Prostate gland (tissue), 2 donors: ENCODE results near the gene DSCAML1. TPM values are rescaled to one million over a fixed set of nuclear protein-coding genes. Genes with fewer than 3 reads are reported as not detected.

Source experiments
- DNase-seq: peaks from one replicate; pipeline ENCODE4 v3.0.0-alpha.2; 2019; ENCODE audit warnings: low spot score
- H3K27ac ChIP-seq, 2 donors: fragments of 200-600 bp; sonication (generic); 2 replicates each; pipeline ENCODE4 v1.5.1; 2017 to 2019
- H3K27me3 ChIP-seq: fragments of 200-600 bp; sonication (generic); replicated peaks from 2 replicates; pipeline ENCODE4 v1.5.1; 2019; ENCODE audit not compliant: insufficient read depth
- H3K36me3 ChIP-seq, 2 donors: fragments of 200-600 bp; sonication (generic); 1 replicate in 1 of 2; 2 replicates in 1 of 2; pipeline versions ENCODE4 v1.5.1 to v1.8.1; 2017 to 2019
- H3K4me1 ChIP-seq: fragments of 200-600 bp; sonication (generic); replicated peaks from 2 replicates; pipeline ENCODE4 v1.5.1; 2019
- H3K4me3 ChIP-seq, 2 donors: fragments of 200-600 bp; sonication (generic); 2 replicates each; pipeline ENCODE4 v1.5.1; 2017 to 2019
- H3K9me3 ChIP-seq: fragments of 200-600 bp; sonication (generic); 2 replicates; pipeline ENCODE4 v1.5.1; 2017
- CTCF ChIP-seq, 4 experiments: fragments of 200-600 bp in 2 of 4; fragments of 450-650 bp in 2 of 4; sonication (generic) in 2 of 4; IDR thresholded peaks; 1 replicate in 3 of 4; 2 replicates in 1 of 4; pipeline ENCODE4 v1.5.1; 2016 to 2019; ENCODE audit warnings: antibody characterized with exemption in 4 of 4, mild to moderate bottlenecking in 2 of 4, moderate library complexity in 2 of 4
- POLR2A ChIP-seq: fragments of 450-650 bp; IDR thresholded peaks from one replicate; pipeline ENCODE4 v1.6.1; 2016; ENCODE audit warnings: antibody characterized with exemption, mild to moderate bottlenecking
- POLR2AphosphoS5 ChIP-seq: sonication (generic); formaldehyde crosslinking; IDR thresholded peaks from one replicate; pipeline ENCODE4 v1.6.1; 2017; ENCODE audit warnings: antibody characterized with exemption
- WGBS: methylation state at CpG from one replicate; pipeline ENCODE4 v1.1.5; 2018; 5-methylcytosine and 5-hydroxymethylcytosine counted together
- intact Hi-C: fragments of 100-400 bp; cut with DNase I; formaldehyde crosslinking; loops from one replicate; pipeline ENCODE4 v1.14.2; 2022
- total RNA-seq, 2 donors: library from RNA; depleted of rRNA; stranded (reverse); fragments of >200 nt; gene quantifications; one replicate each; pipeline ENCODE4 v1.1.0, GENCODE V29; 2016

The DSCAML1 gene
- total RNA-seq, 2 donors from 2014 or later = 0.14 to 2.8 TPM

- WGBS = 58% methylated on average over 9 of the region's 9 CpGs
- no peaks in the 10 kb centered on the region for H3K27me3 ChIP-seq
- no peak overlapping the region for H3K4me3 ChIP-seq
- intact Hi-C loops = loop anchor here (5.0 kb wide), 2 partner anchors 234 to 376 kb away; no protein-coding TSS in a partner anchor
- peaks cover 5% of the 10 kb centered on the region for H3K4me1 ChIP-seq
- no peak overlapping the region for H3K27ac ChIP-seq
- no peaks in the 10 kb centered on the region for H3K36me3 ChIP-seq
- H3K9me3 ChIP-seq = no peaks in the 10 kb centered on the region
- TF ChIP-seq CTCF (IDR thresholded peaks at IDR 0.05) = no peak
- DNase-seq = no peak
Observed at GRCh38 chr11:117818041-117818873, 21.2 kb upstream of the DSCAML1 start.

- Histone ChIP-seq H3K27me3 (no peaks in the 10 kb centered on the region), H3K36me3 (no peaks in the 10 kb centered on the region), H3K4me3 (no peak overlapping the region), H3K27ac (peak overlapping the region in 1 of 2 donors; percentile 13), H3K4me1 (peaks cover 5% of the 10 kb centered on the region), H3K9me3 (no peaks in the 10 kb centered on the region)
- intact Hi-C loops = loop anchor here (2.0 to 5.0 kb wide), 3 partner anchors 235 to 391 kb away; no protein-coding TSS in a partner anchor
- DNase-seq = peak; percentile 57
- 17% methylated on average over 19 of the region's 19 CpGs for WGBS
- peak; percentile 97 to 99 (median 98) for TF ChIP-seq CTCF (IDR thresholded peaks at IDR 0.05)
- peak; percentile 18 for TF ChIP-seq POLR2AphosphoS5
- TF ChIP-seq POLR2A = no peak
Observed at GRCh38 chr11:117817368-117818040, 20.5 kb upstream of the DSCAML1 start.

GRCh38 chr11:117816846-117817367 lies 19.9 kb upstream of the DSCAML1 start:
- 82% methylated on average over 5 of the region's 5 CpGs for WGBS
- no peaks in the 10 kb centered on the region for H3K27me3 ChIP-seq
- H3K4me1 ChIP-seq = peaks cover 5% of the 10 kb centered on the region
- no peaks in the 10 kb centered on the region for H3K36me3 ChIP-seq
- H3K4me3 ChIP-seq = no peak overlapping the region
- no peaks in the 10 kb centered on the region for H3K9me3 ChIP-seq
- intact Hi-C loops = loop anchor here (2.0 to 5.0 kb wide), 3 partner anchors 235 to 390 kb away; no protein-coding TSS in a partner anchor
- no peak for DNase-seq
- no peak overlapping the region for H3K27ac ChIP-seq
- TF ChIP-seq POLR2AphosphoS5 (no peak), POLR2A (no peak), CTCF (IDR thresholded peaks at IDR 0.05) (no peak)

GRCh38 chr11:117816151-117816741 lies 19.2 kb upstream of the DSCAML1 start:
- no peaks in the 10 kb centered on the region for H3K9me3 ChIP-seq
- TF ChIP-seq CTCF (IDR thresholded peaks at IDR 0.05) (no peak), POLR2A (no peak), POLR2AphosphoS5 (no peak)
- H3K27me3 ChIP-seq = no peaks in the 10 kb centered on the region
- H3K36me3 ChIP-seq = no peaks in the 10 kb centered on the region
- no peak overlapping the region for H3K4me3 ChIP-seq
- 82% methylated on average over 20 of the region's 20 CpGs for WGBS
- H3K4me1 ChIP-seq = peaks cover 5% of the 10 kb centered on the region
- H3K27ac ChIP-seq = no peak overlapping the region
- intact Hi-C loops = loop anchor here (2.0 to 5.0 kb wide), 3 partner anchors 236 to 389 kb away; no protein-coding TSS in a partner anchor
- DNase-seq = no peak
